NOMO-1 treated with DMSO at 0.1 percent for 48 hours (cell line): ENCODE measurements around the gene MAFG.
"Not testable (repeated sequence)": the region's sequence is repeated elsewhere in the genome, so short reads cannot be mapped to it uniquely, and the experiment has no call there.

ENCODE experiments used
- DNase-seq: peaks from one replicate; lab custom pipeline; 2025; ENCODE audit not compliant: unreplicated experiment; lab: John Stamatoyannopoulos, UW

Gene MAFG

DNA sequence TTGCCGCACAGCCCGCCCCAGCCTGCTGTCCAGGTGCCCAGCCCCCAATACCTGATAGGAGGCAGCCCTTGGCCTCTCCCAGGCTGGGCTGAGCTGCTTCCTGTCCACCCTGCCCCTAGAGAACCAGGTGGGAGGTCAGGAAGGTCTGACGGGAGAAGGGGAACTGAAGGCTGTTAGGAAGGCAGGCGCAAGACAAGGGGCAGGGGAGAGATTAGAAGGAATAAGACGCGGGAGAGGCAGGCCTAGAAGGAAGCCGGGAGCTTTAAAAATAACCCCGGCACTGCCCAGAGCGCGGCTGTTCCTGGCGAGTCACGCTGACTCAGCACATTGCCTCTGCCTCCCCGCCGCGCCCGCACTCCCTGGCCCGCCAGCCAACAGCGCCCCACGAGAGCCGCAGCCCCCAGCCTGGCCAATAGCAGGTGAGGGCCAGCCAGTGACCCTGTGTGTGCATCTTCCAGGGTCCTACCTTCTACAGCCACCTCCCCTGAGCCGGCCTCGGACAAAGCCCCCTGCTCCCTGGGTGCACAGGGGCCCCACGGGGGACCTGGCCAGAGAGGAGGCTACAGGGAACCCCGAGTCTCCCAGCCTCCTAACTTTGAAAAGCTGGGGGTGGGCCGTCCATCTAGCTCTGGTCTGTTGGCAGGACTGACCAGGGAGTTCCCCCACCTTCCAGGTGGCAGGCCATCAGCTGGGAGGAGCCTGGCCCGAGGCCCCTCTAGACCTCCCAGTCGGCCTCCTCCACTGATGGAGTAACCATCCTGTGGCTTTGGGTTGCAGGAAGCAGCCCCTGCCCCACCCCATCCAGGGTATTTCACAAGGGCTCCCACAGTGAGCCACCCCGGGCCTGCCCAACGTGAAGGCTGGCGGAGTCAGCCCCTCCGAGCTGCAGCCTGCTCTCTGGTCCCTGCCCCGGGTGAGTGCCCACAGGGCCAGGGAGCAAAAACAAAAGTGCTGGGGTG, 4.0 kb downstream of the MAFG start:
- peak; percentile 91 for DNase-seq

- peak; percentile 84 for DNase-seq
Observed at GRCh38 chr17:81922566-81923301, 4.8 kb downstream of the MAFG start.

- DNase-seq = no peak
Observed at GRCh38 chr17:81921996-81922565, 5.5 kb downstream of the MAFG start.

DNA sequence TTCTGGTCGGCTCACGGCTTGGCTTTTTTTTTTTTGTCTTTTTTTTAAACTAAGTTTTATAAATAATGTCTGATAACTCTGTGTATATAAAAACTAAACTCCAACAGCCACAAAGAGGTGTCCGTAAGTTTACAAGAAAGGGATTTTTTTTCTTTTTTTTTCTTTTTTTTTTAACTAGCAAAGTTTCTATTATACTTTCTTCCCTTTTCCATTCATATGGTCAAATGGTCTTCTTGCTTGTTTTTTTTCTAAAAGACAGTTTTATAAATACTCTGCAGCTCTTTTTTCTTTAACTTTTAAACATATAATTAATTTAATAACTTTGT, 6.0 kb downstream of the MAFG start:
- no peak for DNase-seq

GRCh38 chr17:81920612-81921536, 6.7 kb downstream of the MAFG start:
- peak; percentile 80 for DNase-seq

DNA sequence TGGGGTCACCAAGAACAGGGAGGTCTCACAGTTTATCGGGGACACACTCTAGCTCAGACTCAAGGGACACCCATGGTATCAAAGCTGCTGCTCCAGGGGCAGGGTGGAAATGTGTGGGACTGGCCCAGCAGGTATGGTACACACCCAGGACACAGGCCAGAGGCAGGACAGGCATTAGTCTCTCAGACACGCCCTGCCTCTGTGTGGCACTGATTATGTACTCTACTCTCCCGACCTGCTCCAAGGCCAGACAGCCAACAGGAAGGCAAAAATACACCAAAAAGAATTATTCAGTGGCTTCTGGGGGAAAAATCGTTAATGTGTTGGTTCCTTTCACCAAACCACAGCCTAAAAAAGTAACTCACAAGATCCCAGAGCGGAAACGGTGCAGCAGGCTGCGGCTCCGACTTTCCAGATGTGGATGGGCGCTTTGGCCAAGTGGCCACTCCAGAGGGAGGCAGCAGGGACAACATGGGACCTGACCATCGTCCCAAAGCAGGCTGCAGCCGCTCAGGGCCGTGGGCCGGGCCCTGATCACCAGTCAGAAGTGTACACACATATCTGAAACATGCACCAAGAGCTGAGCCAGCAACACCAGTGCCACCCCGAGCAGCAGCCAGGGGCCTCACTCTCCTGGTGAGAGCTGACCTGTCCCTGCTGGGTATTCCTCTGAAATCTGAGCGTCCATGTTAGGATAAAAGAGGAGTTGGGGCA, 8.5 kb downstream of the MAFG start:
- peak; percentile 29 for DNase-seq

DNA sequence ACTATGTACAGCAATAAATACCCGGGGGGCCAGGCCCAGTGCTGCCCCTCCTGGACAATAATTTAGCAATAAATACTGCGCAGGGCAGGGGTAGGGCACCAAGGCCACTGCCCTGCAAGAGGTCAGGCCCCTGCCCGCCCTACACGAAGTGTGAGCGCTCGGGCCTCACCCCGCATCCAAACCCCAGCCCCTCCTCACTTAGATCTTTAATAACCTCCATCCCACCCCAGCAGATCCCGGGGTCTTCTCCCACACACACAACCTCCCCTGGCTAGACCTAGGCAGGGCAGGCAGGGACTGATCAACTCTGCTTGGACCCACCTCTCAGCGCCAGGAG, 9.2 kb downstream of the MAFG start:
- DNase-seq = not testable (repeated sequence)

- peak; percentile 76 for DNase-seq
Observed at GRCh38 chr17:81917565-81918332, 9.8 kb downstream of the MAFG start, which contains the start of gene SIRT7. Gene SIRT7, minus strand, starts transcription at chr17:81918176. Its CDS starts 45 bp downstream, at chr17:81918131.

GRCh38 chr17:81916234-81917001, 11.1 kb downstream of the MAFG start:
- DNase-seq = no peak

- no peak for DNase-seq
Observed at GRCh38 chr17:81915331-81915730, 12.2 kb downstream of the MAFG start.

- no peak for DNase-seq
Observed at GRCh38 chr17:81914103-81914850, 13.3 kb downstream of the MAFG start.

GRCh38 chr17:81913394-81914102, 14.0 kb downstream of the MAFG start:
- DNase-seq = no peak

DNA sequence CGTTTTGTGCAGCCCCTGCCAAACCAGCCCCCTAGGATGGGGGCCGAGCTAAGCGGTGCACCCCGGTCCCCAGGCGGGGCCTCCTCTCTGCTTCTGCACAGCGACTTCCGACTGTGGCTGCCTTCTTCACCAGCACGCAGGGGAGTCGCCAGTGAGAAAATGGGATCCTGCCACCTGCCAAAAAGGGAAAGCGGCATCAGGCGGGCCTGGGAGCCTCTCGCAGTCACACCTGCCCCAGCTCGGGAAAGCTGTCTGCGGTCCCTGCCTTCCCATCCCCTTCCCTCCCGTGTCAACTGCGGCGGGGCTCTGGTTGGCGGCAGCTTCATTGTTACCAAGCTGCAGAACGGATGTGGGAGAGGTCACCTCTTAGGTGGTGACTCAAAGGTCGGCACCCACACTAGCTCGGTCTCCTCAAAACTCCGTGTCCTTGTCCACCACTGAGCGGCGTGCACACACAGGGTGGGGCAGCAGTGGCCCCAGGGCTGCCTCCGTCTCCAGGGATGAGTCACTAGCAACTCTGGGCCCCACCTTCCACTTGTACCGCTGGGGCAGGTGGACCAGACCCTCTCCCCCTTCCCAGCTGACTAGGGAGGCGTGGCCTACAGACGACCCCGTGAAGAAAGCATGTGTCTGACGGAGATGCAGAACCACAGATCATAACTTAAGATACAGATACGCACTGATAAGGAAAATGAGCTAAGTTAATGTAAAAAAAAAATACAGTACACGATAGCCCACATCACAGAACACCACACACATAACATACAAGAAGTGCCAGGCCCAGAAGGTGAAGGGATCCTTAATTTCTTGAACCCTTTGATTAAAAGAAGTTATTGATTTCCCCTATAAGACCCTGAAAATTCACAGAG, 14.9 kb downstream of the MAFG start:
- no peak for DNase-seq

DNA sequence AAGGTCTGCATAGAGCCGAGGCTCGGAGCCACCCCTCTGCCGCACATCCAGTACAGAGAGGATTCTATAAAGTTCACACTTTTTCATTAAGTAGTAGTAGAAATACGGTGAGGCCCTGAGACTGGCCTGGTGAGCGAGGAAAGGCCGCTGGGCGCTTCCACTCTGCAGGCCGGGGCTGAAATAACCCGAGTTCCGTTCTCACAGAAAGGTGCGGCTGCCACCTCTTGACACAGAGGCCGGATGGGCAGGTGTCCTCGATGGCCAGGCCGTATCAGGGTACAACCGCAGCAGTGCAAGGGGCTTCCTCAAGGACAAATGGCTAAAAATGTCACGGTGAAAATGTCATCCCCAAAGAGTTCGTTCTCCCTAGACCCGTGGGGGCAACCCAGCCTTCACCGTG, 15.6 kb downstream of the MAFG start:
- DNase-seq = no peak

DNA sequence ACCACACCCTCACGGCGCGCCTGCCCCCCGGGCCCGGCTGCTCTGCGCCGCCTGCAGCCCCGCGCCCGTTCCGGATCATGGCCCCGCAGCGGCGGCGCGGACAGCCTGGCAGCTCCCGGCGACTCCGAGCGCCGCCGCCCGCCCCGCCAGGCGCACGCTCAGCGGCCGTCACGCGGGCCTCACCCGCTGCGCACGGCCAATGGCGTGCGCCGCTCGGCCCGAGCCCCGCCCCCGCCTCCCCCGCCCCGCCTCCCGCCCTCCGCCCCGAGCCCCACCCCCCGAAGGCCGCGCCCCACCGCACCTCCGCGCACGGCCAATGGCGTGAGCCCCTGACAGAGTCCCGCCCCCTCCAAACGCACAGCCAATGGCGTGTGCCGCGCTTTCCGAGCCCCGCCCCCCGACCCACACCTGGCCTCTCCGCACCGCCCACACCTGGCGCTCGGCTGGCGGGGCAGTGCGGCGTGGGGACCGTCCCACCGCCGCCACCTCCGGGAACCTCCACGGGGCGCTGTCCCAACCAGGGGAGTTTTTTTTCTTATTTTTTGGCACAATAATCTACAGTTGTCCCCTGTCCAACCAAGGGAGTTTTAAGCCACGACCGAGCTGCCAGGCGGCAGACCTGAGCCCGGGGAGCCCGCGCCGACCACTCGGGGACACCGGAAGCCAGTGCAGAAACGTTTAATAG, 16.1 kb downstream of the MAFG start, which contains the start of gene PCYT2:
Gene PCYT2, minus strand, starts transcription at position 123 of the 685 bp plus-strand sequence. Its CDS starts 44 bp downstream, at position 79.
- DNase-seq = peak; percentile 73

GRCh38 chr17:81910840-81911276, 16.7 kb downstream of the MAFG start:
- DNase-seq = no peak
